ENCODE data around the gene EPX.

Gene EPX

DNA sequence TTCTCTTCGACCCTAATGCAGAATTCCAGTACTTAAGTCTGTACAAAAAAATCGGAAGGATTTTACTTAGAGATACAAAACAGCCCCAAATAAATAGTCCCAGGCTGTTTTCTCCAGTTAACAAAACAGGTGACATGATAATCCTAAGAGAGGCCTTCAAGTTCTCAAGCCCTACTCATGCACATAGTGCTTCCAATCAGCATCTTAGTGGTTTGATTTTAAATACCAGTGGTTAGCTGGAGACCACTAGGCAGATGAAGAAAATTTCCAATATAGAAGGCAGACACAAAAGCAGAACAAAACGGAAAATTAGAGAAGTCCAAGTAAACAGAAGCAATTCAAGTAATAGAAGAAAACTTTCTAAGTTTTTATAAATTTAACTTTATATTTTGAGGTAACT is 31.0 kb upstream of the EPX start:
- Histone ChIP-seq H3K27ac (ENCODE audit: low read length) (no peak overlapping the region), H3K4me3 (ENCODE audit: low read depth in 1 of 2, low read length in 2 of 2) (no peak overlapping the region), H3K4me1 (ENCODE audit: control insufficient read depth in 1 of 2, insufficient read depth in 2 of 2, low read length in 2 of 2) (peaks cover 0 to 5% of the 10 kb centered on the region in 2 donors), H3K27me3 (ENCODE audit: low read depth, low read length) (peaks cover 7% of the 10 kb centered on the region), H3K36me3 (ENCODE audit: control insufficient read depth in 1 of 2, insufficient read depth in 2 of 2, low read length in 2 of 2) (no peaks in the 10 kb centered on the region), H3K9me3 (ENCODE audit: control insufficient read depth in 1 of 2, low read length in 2 of 2) (no peaks in the 10 kb centered on the region)

DNA sequence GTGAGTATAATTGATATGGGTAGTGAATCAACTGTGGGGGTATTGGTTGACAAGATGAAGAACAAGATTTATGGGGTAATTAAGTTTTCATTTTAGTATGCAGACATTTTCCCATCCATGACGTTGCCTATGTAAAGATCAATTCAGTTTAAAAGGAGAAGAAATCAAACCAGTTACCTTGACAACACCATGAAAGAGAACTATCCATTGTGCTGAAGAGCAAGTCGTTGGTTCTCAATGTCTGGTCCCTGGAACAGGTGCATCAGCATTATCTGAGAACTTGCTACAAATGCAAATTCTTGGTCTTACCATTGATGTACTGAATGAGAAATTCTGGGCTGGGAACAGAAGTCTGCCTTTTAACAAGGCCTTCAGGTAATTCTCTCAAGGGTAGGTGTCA is 26.5 kb upstream of the EPX start:
- H3K27me3 ChIP-seq (ENCODE audit: low read depth, low read length): no peaks in the 10 kb centered on the region
- no peak overlapping the region for H3K27ac ChIP-seq (ENCODE audit: low read length)
- H3K4me3 ChIP-seq (ENCODE audit: low read depth in 1 of 2, low read length in 2 of 2): no peak overlapping the region

DNA sequence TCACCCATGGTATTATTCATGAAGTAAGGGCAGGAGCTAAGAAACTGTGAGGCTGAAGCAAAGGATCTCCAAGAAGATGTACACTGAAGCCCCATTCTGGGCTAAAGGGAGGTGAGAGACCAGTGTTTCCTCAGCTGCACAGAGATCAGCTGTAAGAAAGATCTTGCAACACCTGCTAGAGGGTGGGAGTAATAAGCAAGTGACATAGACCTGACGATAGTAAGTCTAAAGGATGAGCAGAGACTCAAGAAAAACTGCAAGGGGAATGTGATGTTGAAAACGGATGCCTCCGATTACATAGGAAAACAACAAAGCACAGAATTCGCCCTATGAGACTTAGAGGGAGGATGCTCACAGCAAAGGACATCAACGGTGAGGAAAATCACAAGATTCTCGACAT is 25.8 kb upstream of the EPX start, which contains the start of gene OR4D2:
Gene OR4D2, plus strand, starts transcription at position 301 of the 400 bp plus-strand sequence. CDS start 2,674 bp downstream, outside the sequence.
- no peak within 1 kb of the TSS for H3K4me3 ChIP-seq (ENCODE audit: low read depth in 1 of 2, low read length in 2 of 2)
- no peaks in the 10 kb centered on the region for H3K4me1 ChIP-seq (ENCODE audit: control insufficient read depth in 1 of 2, insufficient read depth in 2 of 2, low read length in 2 of 2)
- H3K9me3 ChIP-seq (ENCODE audit: control insufficient read depth in 1 of 2, low read length in 2 of 2): no peaks in the 10 kb centered on the region
- H3K27me3 ChIP-seq (ENCODE audit: low read depth, low read length): no peaks in the 10 kb centered on the region
- no peaks in the 10 kb centered on the region for H3K36me3 ChIP-seq (ENCODE audit: control insufficient read depth in 1 of 2, insufficient read depth in 2 of 2, low read length in 2 of 2)
- H3K27ac ChIP-seq (ENCODE audit: low read length): no peak within 1 kb of the TSS

More for the DNA sequence above, 26.5 kb upstream of the EPX start:
- no peaks in the 10 kb centered on the region for H3K9me3 ChIP-seq (ENCODE audit: control insufficient read depth in 1 of 2, low read length in 2 of 2)
- no peaks in the 10 kb centered on the region for H3K36me3 ChIP-seq (ENCODE audit: control insufficient read depth in 1 of 2, insufficient read depth in 2 of 2, low read length in 2 of 2)
- no peaks in the 10 kb centered on the region for H3K4me1 ChIP-seq (ENCODE audit: control insufficient read depth in 1 of 2, insufficient read depth in 2 of 2, low read length in 2 of 2)

DNA sequence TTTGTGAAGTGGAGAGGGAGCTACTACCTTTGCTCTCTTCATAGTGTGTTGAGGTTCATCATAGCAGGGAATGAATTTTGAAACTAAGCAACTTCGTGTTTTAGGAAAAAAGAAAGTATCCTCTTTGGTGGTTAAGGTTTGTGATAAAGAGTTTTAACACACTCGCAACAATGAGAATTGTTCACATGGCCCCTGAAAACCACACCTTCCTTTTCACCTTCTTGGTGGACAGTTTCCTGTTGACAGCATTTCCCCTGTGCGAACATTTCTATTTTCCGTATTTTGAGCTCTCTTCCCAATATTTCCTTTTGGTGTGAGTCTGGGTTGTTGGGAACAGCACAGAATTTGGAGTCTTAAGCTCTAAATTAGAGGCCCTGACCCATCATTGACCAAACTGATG is 21.9 kb upstream of the EPX start:
- H3K27me3 ChIP-seq (ENCODE audit: low read depth, low read length): no peaks in the 10 kb centered on the region

DNA sequence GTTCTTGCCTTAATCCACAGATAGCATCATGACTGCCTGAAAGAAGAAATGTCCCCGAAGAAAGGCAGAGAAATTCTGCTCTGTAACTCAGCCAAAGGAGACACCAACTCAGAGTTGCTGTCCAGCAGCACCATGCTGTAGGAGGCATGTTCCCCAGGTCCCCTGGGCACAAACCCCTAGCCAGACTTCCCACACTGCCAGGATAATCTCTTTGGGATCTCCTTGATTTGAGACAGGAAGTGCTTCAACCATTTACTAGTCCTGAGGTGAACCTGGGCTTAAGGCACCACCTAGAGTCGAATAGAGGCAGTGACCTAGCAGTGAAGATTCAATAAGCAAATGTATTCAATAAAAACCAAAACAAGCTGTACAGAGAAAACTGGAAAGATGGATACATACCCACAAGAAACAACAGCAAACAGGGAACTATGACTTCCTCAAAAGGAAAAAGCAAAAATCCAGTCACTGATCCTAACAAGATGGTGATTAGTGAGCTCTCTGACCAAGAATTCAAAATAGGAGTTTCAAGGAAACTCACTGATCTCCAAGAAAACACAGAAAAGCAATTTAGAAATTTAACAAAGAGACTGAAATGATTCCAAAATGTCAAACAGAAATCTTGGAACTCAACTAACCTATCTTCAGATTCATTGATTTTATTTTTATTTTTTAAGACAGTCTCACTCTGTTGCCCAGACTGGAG is 20.0 kb upstream of the EPX start:
- Histone ChIP-seq H3K27ac (ENCODE audit: low read length) (no peak overlapping the region), H3K4me3 (ENCODE audit: low read depth in 1 of 2, low read length in 2 of 2) (no peak overlapping the region), H3K27me3 (ENCODE audit: low read depth, low read length) (no peaks in the 10 kb centered on the region), H3K4me1 (ENCODE audit: control insufficient read depth in 1 of 2, insufficient read depth in 2 of 2, low read length in 2 of 2) (no peaks in the 10 kb centered on the region), H3K9me3 (ENCODE audit: control insufficient read depth in 1 of 2, low read length in 2 of 2) (no peaks in the 10 kb centered on the region), H3K36me3 (ENCODE audit: control insufficient read depth in 1 of 2, insufficient read depth in 2 of 2, low read length in 2 of 2) (no peaks in the 10 kb centered on the region)

More for the DNA sequence above, 21.9 kb upstream of the EPX start:
- no peaks in the 10 kb centered on the region for H3K9me3 ChIP-seq (ENCODE audit: control insufficient read depth in 1 of 2, low read length in 2 of 2)
- no peaks in the 10 kb centered on the region for H3K36me3 ChIP-seq (ENCODE audit: control insufficient read depth in 1 of 2, insufficient read depth in 2 of 2, low read length in 2 of 2)
- H3K4me1 ChIP-seq (ENCODE audit: control insufficient read depth in 1 of 2, insufficient read depth in 2 of 2, low read length in 2 of 2): no peaks in the 10 kb centered on the region
- no peak overlapping the region for H3K27ac ChIP-seq (ENCODE audit: low read length)
- H3K4me3 ChIP-seq (ENCODE audit: low read depth in 1 of 2, low read length in 2 of 2): no peak overlapping the region

DNA sequence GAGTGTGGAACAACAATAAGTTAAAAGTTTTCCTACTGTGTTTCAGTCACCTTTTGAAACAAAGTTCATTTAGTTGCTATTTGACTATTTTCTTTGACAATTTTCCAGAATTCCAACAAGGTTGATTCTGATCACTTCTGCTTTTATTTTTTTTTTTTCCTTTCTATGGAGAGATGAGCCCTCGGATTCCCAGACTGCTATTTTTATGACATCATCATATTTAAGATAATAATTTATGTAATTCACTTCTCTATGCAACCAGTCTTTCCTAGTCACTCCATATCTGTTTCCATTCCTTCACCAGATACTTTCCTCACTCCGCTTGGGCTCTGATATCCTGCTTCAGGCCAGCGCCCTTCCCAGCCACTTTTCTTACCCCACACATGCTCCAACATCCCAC is 17.7 kb upstream of the EPX start:
- H3K27me3 ChIP-seq (ENCODE audit: low read depth, low read length): no peaks in the 10 kb centered on the region
- H3K4me3 ChIP-seq (ENCODE audit: low read depth in 1 of 2, low read length in 2 of 2): no peak overlapping the region
- H3K9me3 ChIP-seq (ENCODE audit: control insufficient read depth in 1 of 2, low read length in 2 of 2): no peaks in the 10 kb centered on the region
- no peak overlapping the region for H3K27ac ChIP-seq (ENCODE audit: low read length)
- H3K36me3 ChIP-seq (ENCODE audit: control insufficient read depth in 1 of 2, insufficient read depth in 2 of 2, low read length in 2 of 2): no peaks in the 10 kb centered on the region
- no peaks in the 10 kb centered on the region for H3K4me1 ChIP-seq (ENCODE audit: control insufficient read depth in 1 of 2, insufficient read depth in 2 of 2, low read length in 2 of 2)

DNA sequence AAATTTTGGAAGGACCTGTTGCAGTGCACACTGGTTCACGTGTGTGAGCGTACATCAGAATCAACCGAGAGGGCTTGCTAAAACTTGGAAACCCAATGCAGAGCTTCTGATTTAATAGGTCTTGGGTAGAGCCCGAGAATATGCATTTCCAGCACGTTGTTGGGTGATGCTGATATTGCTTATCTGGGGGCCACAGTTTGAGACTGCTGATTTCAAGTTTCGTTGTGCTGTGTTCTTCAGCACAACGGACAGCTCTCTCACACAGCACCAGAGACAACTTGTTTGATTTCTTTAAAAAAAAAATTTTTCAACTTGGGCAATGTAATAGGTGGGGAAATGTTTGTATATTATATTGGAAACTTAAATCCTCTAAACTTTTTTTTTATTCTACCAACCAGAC is 16.3 kb upstream of the EPX start:
- Histone ChIP-seq H3K4me3 (ENCODE audit: low read depth in 1 of 2, low read length in 2 of 2) (no peak overlapping the region), H3K4me1 (ENCODE audit: control insufficient read depth in 1 of 2, insufficient read depth in 2 of 2, low read length in 2 of 2) (no peaks in the 10 kb centered on the region), H3K27me3 (ENCODE audit: low read depth, low read length) (no peaks in the 10 kb centered on the region), H3K27ac (ENCODE audit: low read length) (no peak overlapping the region), H3K9me3 (ENCODE audit: control insufficient read depth in 1 of 2, low read length in 2 of 2) (no peaks in the 10 kb centered on the region), H3K36me3 (ENCODE audit: control insufficient read depth in 1 of 2, insufficient read depth in 2 of 2, low read length in 2 of 2) (no peaks in the 10 kb centered on the region)

DNA sequence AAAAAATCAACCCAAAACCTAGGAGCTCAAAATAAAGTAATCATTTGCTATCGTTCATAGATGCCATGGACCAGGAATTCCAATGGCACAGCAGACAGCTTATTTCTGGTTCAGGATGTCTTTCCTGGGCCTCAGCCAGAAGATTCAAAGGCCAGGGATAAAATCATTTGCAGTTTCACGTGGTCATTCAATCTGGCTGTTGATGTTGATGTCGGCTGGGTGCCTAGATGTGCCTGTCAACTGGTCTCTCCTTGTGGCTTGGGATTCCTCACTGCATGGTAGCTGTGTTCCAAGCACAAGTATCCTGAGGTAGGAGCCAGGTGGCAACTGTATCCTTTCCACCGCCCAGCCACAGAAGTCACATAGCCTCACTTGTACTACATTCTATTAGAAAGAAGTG is 10.7 kb upstream of the EPX start:
- Histone ChIP-seq H3K9me3 (ENCODE audit: control insufficient read depth in 1 of 2, low read length in 2 of 2) (no peaks in the 10 kb centered on the region), H3K4me3 (ENCODE audit: low read depth in 1 of 2, low read length in 2 of 2) (no peak overlapping the region), H3K36me3 (ENCODE audit: control insufficient read depth in 1 of 2, insufficient read depth in 2 of 2, low read length in 2 of 2) (no peaks in the 10 kb centered on the region), H3K4me1 (ENCODE audit: control insufficient read depth in 1 of 2, insufficient read depth in 2 of 2, low read length in 2 of 2) (no peaks in the 10 kb centered on the region), H3K27ac (ENCODE audit: low read length) (no peak overlapping the region), H3K27me3 (ENCODE audit: low read depth, low read length) (no peaks in the 10 kb centered on the region)

DNA sequence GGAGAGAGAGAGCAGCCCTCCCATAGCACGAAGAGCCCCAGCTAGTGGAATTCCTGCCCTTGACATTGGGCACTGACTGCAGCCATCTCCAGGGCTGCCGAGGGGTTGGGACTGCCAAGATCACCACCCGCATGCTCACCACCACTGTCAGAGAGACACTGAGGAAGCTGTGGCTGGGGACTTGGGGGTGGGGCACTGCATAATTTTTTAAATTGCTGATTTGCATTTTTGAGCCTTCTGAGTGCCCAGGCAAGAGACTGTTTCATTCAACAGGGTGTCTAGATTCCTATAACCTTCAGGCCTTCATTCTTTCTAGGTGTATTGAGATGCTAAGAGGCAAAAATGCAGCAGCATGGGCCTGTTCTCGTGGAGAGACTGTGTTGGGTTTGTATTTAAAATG is 9.0 kb upstream of the EPX start:
- Histone ChIP-seq H3K27me3 (ENCODE audit: low read depth, low read length) (no peaks in the 10 kb centered on the region), H3K4me1 (ENCODE audit: control insufficient read depth in 1 of 2, insufficient read depth in 2 of 2, low read length in 2 of 2) (no peaks in the 10 kb centered on the region)

DNA sequence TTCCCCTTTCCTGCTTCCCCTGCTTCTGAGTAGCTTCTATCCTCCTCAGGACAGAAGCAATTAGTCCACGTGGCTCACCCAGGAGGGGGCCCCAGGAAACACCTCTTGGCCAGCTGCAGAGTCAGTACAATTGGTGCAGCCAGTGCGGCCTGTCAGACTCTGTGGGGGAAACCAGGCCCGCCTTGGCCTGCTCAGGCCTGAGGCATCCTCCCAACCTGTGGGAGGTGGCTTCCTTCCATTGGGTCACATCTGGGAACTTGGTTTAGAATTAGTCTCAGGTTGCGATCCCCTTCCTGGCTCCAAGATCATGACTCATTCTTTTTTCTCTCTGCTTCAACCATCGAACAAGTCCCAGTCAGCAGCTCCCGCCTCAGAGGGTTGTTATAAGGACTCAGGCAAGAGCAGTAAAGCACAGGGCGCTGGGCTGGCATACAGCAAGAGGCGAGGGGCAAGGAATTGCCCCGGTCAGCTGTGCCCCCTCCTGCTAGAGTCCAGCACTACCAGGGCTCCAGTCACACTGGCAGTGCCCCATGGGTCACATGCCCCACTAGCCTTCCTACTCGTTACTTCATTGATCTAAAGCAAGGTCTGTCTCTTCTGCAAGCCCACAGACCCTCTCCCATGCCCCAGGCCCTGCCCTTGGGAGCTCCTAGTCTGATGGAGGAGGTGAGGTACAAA is 8.1 kb upstream of the EPX start:
- H3K9me3 ChIP-seq (ENCODE audit: control insufficient read depth in 1 of 2, low read length in 2 of 2): no peaks in the 10 kb centered on the region
- no peaks in the 10 kb centered on the region for H3K27me3 ChIP-seq (ENCODE audit: low read depth, low read length)
- H3K4me3 ChIP-seq (ENCODE audit: low read depth in 1 of 2, low read length in 2 of 2): no peak overlapping the region
- no peaks in the 10 kb centered on the region for H3K4me1 ChIP-seq (ENCODE audit: control insufficient read depth in 1 of 2, insufficient read depth in 2 of 2, low read length in 2 of 2)
- no peak overlapping the region for H3K27ac ChIP-seq (ENCODE audit: low read length)
- no peaks in the 10 kb centered on the region for H3K36me3 ChIP-seq (ENCODE audit: control insufficient read depth in 1 of 2, insufficient read depth in 2 of 2, low read length in 2 of 2)

More for the DNA sequence above, 9.0 kb upstream of the EPX start:
- Histone ChIP-seq H3K36me3 (ENCODE audit: control insufficient read depth in 1 of 2, insufficient read depth in 2 of 2, low read length in 2 of 2) (no peaks in the 10 kb centered on the region), H3K4me3 (ENCODE audit: low read depth in 1 of 2, low read length in 2 of 2) (no peak overlapping the region), H3K27ac (ENCODE audit: low read length) (no peak overlapping the region), H3K9me3 (ENCODE audit: control insufficient read depth in 1 of 2, low read length in 2 of 2) (no peaks in the 10 kb centered on the region)

DNA sequence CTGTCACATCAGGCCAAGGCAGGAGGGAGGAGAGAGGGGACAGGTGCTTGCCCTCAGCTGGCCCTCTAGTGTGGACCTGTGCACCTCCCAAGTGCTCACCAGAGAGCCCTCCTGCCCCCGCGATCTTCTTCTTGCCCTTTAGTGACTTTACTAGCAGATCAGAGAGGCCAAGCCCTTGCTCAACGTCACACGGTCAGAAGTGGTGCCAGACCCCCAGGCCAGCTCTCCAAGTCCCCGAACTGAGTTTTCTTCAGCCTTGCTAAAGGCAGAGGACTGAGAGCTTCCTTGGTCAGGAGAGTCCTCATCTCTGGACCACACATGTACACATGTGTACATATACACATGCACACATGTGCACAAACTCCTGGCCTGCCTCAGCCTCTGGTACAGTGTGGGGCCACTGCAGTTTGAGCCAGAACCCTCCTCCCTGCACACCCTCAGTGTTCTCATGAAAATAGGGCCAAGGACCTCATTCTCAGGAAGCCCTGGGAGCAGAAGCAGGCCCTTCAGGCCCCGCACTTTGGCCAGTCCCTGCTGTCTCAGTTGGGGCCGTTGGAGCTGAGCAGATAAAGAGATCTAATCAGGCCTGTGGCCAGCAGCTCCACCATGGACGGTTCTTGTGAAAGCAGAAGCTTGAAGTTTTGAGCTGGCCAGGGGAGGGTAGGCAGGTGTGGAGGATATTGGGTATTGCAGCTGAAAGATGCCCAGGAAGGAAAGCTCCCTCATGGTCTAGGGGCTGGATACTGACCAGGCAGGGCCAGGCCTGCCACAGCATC is 7.4 kb upstream of the EPX start:
- Histone ChIP-seq H3K27me3 (ENCODE audit: low read depth, low read length) (no peaks in the 10 kb centered on the region), H3K4me1 (ENCODE audit: control insufficient read depth in 1 of 2, insufficient read depth in 2 of 2, low read length in 2 of 2) (no peaks in the 10 kb centered on the region), H3K4me3 (ENCODE audit: low read depth in 1 of 2, low read length in 2 of 2) (no peak overlapping the region), H3K9me3 (ENCODE audit: control insufficient read depth in 1 of 2, low read length in 2 of 2) (no peaks in the 10 kb centered on the region), H3K27ac (ENCODE audit: low read length) (no peak overlapping the region), H3K36me3 (ENCODE audit: control insufficient read depth in 1 of 2, insufficient read depth in 2 of 2, low read length in 2 of 2) (no peaks in the 10 kb centered on the region)
